Measurements from ENCODE around the gene PRPSAP1.

The PRPSAP1 gene, protein sequence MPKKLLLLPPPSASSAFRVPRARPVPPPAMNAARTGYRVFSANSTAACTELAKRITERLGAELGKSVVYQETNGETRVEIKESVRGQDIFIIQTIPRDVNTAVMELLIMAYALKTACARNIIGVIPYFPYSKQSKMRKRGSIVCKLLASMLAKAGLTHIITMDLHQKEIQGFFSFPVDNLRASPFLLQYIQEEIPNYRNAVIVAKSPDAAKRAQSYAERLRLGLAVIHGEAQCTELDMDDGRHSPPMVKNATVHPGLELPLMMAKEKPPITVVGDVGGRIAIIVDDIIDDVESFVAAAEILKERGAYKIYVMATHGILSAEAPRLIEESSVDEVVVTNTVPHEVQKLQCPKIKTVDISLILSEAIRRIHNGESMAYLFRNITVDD

GRCh38 chr17:76353599-76354316 is at the start of gene PRPSAP1:
Gene PRPSAP1, minus strand, starts transcription at chr17:76353916. Its CDS starts 213 bp downstream, at chr17:76353703.
- DNase-seq (ENCODE audit: low spot score) (peak; percentile 97), FAIRE-seq (peak; percentile 58)

DNA sequence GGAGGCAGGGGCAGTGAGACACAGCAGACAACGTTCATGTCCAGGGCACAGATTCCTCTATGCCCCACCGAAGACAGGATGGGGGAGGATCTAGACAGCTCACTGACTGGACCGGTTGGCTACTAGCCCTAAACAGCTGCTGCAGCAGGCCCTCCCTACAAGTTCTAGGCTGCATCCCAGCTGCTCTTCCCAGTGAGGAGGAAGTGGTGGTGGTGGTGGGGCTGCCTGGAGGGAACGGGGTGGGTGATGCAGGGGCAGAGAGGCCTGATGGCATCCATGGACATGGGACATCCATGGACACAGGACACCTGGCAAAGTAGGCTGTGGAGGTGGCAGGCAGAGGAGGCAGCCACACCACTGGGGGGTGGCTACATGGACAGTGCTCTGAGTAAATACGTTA is 49.0 kb upstream of the PRPSAP1 start:
- FAIRE-seq (no peak), DNase-seq (ENCODE audit: low spot score) (no peak)

GRCh38 chr17:76399175-76400172 is 45.8 kb upstream of the PRPSAP1 start:
- no peak for DNase-seq (ENCODE audit: low spot score)
- FAIRE-seq, result no peak

DNA sequence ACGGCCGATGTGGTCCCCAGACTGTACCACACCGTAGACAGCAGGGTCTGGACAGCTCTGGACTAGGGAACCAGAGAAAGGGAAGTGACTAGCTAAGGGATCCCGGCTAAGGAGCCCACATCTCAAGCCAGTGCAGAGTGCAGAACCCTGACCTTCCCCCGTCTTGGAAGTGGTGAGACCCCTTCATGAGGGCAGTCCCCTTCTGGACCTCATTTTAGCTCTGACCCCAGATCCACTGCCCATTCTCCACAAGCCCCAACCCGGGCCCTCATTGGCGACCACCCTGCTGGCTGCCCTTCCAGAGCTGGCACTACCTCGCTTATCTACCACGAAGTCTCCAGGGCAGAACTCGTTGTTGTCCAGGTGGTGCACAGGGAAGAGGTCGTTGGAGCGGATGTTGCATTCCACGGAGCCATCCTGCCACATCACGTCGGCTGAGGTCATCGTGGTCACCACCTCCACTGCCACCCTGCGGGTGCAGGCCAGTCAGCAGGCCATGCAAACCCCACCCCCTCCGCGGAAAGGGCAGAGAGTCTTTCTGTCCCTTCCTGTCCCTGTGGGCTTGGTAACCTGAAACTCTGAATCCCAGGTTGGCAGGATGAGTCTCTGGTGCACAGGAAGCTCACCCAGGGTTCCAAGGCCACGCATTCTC is 44.9 kb upstream of the PRPSAP1 start:
- DNase-seq (ENCODE audit: low spot score) (no peak), FAIRE-seq (peak; percentile 13)

- peak; percentile 98 for FAIRE-seq
Measured at GRCh38 chr17:76397687-76398522, 44.2 kb upstream of the PRPSAP1 start.

GRCh38 chr17:76397184-76397583 is 43.5 kb upstream of the PRPSAP1 start:
- DNase-seq (ENCODE audit: low spot score) (no peak), FAIRE-seq (no peak)

More at GRCh38 chr17:76397687-76398522, 44.2 kb upstream of the PRPSAP1 start:
- DNase-seq (ENCODE audit: low spot score), result peak; percentile 88

- no peak for DNase-seq (ENCODE audit: low spot score)
- FAIRE-seq, result no peak
Measured at GRCh38 chr17:76395980-76396379, 42.3 kb upstream of the PRPSAP1 start.

DNA sequence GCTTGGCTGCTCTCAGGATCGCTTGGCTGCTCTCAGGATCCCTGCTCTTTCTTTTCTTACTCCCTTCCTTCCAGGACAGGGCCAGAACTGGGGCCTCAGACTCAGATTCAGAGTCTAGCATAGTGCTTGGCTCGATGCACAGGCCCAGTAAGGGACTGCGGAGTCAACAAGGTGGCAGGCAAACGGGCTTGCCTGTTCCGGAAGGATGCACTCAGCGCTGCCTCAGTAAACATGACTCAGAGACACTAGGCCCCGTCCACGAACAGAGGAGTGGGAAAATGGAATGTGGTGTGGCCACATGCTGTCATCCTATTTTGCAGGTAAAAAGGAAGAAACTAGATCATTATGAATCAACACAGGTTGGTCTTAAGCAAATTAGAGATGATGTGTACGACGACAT is 40.5 kb upstream of the PRPSAP1 start:
- no peak for DNase-seq (ENCODE audit: low spot score)
- FAIRE-seq, result peak; percentile 66

DNA sequence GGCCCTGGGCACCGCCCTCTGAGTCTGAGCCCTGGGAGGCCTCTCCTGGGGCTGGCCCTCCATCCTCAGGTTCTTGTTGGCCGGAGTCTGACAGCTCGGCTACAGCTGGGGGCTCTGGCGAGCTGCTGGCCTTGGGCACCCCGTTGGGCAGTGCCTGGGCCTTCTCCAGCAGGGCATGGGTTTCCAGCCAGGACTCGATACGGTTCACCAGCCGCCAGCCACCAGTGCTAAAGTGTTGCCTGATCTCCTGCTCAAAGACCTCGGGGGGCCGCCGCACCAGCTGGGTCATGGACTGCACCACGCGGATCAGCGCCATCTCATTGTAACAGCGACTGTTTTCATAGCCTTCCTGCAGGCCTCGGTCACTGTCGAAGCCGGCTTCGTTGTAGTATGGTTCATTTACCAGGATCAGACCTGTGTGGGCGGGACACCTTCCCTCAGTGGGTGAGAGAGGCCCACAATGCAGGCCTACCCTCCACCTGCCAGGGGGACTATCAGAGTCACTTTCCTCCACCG is 37.5 kb upstream of the PRPSAP1 start:
- FAIRE-seq, result no peak
- DNase-seq (ENCODE audit: low spot score), result no peak

DNA sequence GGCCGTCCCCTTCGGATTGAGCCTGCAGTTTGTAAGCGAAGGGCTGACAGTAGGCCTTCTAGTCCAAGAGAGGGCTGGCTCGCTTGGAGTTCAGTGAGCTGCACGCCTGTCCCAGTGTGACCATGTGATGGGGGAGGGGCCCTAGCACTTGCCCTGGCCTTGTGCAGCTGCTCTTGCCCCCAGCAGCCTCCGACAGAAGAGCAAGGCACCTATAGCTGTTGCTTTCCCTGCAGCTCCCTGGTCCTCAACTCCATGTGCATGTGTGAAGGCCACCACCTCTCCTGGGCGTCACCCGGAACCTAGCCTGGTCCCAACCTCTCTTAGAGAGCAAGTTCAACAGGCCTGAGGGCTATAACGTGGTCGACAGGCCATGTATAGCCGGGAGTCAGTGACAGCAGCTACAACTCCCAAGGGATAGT is 36.3 kb upstream of the PRPSAP1 start:
- FAIRE-seq (no peak), DNase-seq (ENCODE audit: low spot score) (no peak)

GRCh38 chr17:76388966-76389888 is 35.5 kb upstream of the PRPSAP1 start:
- FAIRE-seq, result peak; percentile 59
- DNase-seq (ENCODE audit: low spot score), result no peak

- DNase-seq (ENCODE audit: low spot score), result no peak
Measured at GRCh38 chr17:76386966-76387765, 33.5 kb upstream of the PRPSAP1 start.

DNA sequence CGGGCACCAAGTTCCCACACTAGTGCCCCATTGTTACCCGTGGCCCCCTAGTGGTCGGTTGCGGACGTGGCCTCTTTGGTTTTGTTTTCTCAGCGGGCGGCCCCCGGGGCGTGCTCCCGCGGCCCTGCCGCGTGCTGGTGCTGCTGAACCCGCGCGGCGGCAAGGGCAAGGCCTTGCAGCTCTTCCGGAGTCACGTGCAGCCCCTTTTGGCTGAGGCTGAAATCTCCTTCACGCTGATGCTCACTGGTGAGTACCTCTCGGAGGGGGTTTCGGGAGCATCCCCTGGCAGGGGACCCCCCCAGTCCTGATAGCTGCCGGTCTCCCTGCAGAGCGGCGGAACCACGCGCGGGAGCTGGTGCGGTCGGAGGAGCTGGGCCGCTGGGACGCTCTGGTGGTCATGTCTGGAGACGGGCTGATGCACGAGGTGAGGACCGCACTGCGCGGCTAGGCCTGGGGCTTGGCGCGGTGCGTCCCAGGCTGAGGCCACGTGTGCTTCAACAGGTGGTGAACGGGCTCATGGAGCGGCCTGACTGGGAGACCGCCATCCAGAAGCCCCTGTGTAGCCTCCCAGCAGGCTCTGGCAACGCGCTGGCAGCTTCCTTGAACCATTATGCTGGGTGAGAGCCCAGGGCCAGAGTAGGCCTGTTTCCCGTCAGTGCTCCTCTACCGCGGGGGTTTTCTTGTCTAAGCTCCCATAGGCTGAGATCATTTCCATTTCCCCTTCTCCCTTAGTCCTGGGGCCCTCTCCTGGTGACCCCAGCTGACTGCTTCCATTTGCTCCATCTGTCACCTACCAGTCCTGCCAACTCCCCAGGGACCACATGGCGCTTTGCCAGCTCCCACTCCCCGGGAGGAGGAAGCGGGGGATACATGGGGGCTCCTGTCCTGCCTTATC is 32.4 kb upstream of the PRPSAP1 start:
- DNase-seq (ENCODE audit: low spot score), result peak; percentile 95
- FAIRE-seq, result peak; percentile 78

More at GRCh38 chr17:76386966-76387765, 33.5 kb upstream of the PRPSAP1 start:
- FAIRE-seq, result no peak

- FAIRE-seq, result no peak
- peak; percentile 63 for DNase-seq (ENCODE audit: low spot score)
Measured at GRCh38 chr17:76384987-76385891, 31.5 kb upstream of the PRPSAP1 start.

DNA sequence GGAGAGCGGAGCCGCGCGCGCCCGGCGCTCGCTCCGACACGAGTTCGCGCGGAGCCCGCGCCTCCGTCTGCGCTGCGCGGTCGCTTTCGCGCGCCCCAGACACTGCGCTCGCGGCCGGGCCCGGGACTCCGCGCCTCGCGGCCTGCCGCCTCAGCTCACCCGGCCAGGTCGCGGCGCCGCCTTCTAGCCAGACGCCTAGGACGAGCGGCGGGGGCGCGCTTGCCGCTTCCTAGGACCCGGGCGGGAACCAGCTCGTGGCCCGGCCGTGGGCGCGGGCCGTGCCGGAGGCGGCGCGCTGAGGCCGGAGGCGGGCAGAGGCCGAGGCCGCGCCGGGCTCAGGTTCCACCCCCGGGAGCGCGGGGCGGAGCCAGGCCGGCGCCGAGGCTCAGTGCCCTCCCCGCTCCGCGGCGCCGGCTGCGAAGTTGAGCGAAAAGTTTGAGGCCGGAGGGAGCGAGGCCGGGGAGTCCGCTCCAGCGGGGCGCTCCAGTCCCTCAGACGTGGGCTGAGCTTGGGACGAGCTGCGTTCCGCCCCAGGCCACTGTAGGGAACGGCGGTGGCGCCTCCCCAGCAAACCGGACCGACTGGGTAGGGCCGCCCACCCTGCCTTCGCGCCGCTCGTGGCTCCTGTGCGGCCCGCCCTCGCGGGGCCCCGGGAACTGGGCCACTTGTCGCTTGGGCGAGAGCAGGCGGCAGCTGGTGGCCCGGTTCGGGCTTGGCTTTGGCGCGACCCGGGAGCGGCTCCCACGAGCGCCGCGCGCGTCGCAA is 30.7 kb upstream of the PRPSAP1 start, which contains the start of gene SPHK1:
SPHK1 (plus strand) TSS at position 388 of the 765 bp plus-strand sequence. CDS start 1,036 bp downstream, outside the sequence.
- FAIRE-seq, result peak; percentile 37
- DNase-seq (ENCODE audit: low spot score), result peak; percentile 98

All from urothelium cell line (cell line).